ENCODE measurements around the gene RTKN2.
"Not testable (repeated sequence)": the region's sequence is repeated elsewhere in the genome, so short reads cannot be mapped to it uniquely, and the experiment has no call there.

Gene RTKN2

GRCh38 chr10:62268399-62269114 lies at the start of gene RTKN2:
Gene RTKN2 (minus strand): TSS chr10:62268844. CDS start chr10:62268610, 234 bp downstream.
- no peak for DNase-seq (ENCODE audit: low read depth)

DNA sequence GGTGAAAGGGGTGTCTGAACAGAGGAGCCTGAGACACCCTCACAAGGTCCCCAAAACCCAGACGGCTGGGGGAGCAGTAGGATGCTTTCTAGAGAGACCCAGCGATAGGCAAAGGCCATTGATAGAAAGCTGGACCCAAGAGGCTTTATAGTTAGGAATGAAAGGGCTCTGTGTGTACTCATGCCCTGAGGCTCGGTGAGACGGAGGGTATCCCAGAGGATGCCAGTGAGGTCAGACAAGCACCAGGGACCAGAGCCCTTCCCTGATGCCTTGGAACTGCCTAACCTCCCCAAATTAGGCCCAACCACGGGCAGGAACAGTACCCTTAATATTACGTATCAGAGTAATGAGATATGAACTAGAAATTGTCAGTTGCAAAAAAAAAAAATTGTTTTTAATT lies 48.6 kb upstream of the RTKN2 start:
- no peak for DNase-seq (ENCODE audit: low read depth)

DNA sequence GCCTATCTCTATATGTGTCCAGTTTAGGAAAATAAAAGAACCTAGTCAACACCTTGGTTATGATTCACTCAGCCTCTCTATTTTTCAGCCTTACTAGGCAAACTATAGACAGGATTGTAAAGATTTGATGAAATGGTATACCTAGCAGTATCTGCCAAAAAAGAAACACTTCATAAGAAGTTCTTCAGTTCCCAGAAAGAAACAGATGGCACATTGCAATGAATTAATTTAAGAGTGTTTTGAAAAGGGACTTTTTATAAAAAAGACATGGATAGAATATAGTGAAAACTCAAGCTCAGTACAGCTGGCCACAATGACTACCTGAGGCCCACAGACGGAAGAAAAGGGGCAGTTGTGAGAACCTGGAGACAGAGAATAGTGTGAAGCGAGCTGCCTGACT lies 40.6 kb upstream of the RTKN2 start:
- no peak for DNase-seq (ENCODE audit: low read depth)

DNA sequence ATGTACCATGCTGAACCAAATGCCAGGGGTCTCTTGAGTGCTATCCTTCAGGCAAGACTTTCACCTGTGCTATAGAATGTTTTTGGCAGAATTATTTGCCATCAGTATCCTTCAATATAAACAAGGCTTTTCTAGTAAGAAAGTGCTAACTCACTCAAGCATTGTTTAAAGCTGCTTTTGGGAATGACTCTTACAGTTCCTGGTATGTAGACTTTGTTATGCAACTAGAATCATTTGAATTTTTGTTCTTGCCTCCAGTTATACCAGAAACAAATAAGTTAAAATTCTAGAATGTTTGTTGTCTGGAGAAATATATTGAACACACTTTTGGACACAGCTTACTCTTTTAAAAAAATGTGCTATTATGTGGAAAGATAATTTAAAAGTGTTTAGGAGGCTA lies 39.5 kb upstream of the RTKN2 start:
- no peak for DNase-seq (ENCODE audit: low read depth)

- no peak for DNase-seq (ENCODE audit: low read depth)
Measured at GRCh38 chr10:62307635-62308034, 39.0 kb upstream of the RTKN2 start.

GRCh38 chr10:62306663-62307062 lies 38.0 kb upstream of the RTKN2 start:
- DNase-seq (ENCODE audit: low read depth), result no peak

- no peak for DNase-seq (ENCODE audit: low read depth)
Measured at GRCh38 chr10:62305813-62306212, 37.2 kb upstream of the RTKN2 start.

- no peak for DNase-seq (ENCODE audit: low read depth)
Measured at GRCh38 chr10:62303922-62304321, 35.3 kb upstream of the RTKN2 start.

DNA sequence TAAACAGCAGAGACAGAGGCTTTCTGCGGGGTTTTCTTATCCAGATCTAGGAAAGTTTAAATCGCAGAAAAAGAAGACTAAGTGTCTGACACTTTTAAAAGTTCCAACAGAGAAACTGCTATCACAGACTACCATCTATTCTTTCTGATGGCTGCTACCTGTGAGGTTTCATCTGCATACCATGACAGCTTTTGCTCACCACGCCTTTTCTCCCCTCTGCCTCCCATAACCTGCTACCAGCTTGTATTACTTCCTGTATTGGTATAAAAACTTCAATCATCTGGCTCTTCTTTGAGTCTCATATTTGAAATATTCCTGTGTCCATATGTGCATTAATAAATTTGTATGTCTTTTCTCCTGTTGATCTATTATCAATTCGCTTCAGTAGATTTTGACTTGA lies 34.1 kb upstream of the RTKN2 start:
- no peak for DNase-seq (ENCODE audit: low read depth)

DNA sequence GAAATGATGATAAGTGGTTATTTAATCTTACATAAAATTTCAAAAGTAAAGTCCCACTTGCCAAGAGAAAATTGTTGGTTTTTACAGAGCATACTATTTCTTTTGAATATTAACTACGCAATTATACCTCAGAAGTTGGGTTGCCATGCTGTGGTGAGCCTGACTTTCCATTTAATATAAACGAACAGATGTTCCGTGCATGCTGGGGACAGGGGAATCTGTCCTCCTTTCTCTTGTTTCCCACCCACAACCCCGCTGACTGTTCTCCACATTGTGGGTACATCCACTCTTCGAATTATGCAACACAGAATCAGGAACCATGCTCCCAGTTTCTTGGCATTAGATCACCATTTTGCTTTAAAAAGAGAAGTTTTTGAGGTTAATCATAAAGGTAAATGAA lies 29.2 kb upstream of the RTKN2 start:
- DNase-seq (ENCODE audit: low read depth), result no peak

DNA sequence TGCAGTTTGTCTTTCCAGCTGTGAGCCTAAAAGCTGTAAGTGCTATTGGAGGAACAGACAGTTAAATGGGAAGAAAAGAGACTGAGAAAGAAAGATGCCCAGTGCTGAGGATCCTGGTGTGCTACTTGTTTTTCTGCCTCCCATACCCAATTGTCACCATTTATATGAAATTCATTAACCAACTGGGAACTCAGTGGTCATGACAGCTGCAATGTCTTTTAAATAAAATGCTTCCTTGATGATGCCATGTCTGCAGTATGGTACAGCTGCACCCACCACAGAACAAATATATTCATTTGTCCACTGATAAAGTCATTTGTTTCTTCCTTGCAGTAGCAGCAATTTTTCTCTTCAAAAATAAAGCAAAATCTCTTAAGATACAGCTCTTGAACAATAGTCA lies 15.6 kb upstream of the RTKN2 start:
- DNase-seq (ENCODE audit: low read depth), result no peak

- not testable (repeated sequence) for DNase-seq (ENCODE audit: low read depth)
Measured at GRCh38 chr10:62281348-62281747, 12.7 kb upstream of the RTKN2 start.

DNA sequence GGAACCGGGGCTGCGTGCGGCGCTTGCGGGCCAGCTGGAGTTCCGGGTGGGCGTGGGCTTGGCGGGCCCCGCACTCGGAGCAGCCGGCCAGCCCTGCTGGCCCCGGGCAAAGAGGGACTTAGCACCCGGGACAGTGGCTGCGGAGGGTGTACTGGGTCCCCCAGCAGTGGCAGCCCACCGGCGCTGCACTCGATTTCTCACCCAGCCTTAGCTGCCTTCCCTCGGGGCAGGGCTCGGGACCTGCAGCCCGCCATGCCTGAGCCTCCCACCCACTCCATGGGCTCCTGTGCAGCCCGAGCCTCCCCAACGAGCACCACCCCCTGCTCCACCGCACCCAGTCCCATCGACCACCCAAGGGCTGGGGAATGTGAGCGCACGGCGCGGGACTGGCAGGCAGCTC lies 11.7 kb upstream of the RTKN2 start:
- DNase-seq (ENCODE audit: low read depth), result not testable (repeated sequence)

- DNase-seq (ENCODE audit: low read depth), result peak; percentile 59
Measured at GRCh38 chr10:62278441-62278910, 9.8 kb upstream of the RTKN2 start.

GRCh38 chr10:62277971-62278370 lies 9.3 kb upstream of the RTKN2 start:
- no peak for DNase-seq (ENCODE audit: low read depth)

- DNase-seq (ENCODE audit: low read depth), result no peak
Measured at GRCh38 chr10:62270020-62270419, 1.4 kb upstream of the RTKN2 start.

DNA sequence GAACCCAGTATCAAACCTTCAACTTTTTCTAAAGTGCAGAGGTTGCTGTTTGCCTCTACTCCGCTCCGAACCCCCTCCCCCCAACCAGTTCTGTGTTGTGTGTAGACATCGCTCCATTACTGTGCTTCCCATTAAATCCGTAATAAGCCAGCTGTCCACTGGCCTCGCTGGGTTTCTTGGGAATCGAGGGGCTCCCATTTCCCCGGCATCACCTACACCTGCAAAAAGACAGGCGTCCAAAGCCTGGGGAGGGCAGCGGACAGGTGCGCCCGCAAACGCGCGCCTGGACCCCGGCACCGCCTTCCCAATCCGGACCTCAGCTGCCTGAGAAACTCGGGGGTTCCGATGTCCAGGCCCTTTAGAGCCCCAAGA lies 631 bp downstream of the RTKN2 start:
- DNase-seq (ENCODE audit: low read depth), result no peak

GRCh38 chr10:62266611-62267010 lies 2.0 kb downstream of the RTKN2 start:
- DNase-seq (ENCODE audit: low read depth), result no peak

GRCh38 chr10:62266147-62266546 lies 2.5 kb downstream of the RTKN2 start:
- no peak for DNase-seq (ENCODE audit: low read depth)

- DNase-seq (ENCODE audit: low read depth), result peak; percentile 68
Measured at GRCh38 chr10:62264702-62265436, 3.8 kb downstream of the RTKN2 start.

GRCh38 chr10:62264126-62264525 lies 4.5 kb downstream of the RTKN2 start:
- no peak for DNase-seq (ENCODE audit: low read depth)

DNA sequence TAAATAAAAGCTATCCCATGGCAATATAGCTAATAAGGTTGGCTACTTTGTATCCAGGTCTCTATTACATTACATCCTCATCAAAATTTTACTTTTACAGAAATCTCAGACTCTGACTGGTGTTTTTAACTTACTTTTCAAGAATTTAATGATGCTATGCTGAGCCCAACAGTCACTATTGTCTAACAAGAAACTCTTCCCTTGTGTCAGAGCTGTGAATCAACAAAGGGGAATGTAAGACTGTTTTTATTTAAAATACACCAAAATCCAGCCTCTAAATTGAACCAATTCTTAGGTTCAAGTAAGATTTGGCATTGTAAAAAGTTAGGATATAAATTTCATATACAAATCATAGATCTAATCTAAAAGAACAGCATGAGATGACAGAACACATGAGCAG lies 7.0 kb downstream of the RTKN2 start:
- no peak for DNase-seq (ENCODE audit: low read depth)

DNA sequence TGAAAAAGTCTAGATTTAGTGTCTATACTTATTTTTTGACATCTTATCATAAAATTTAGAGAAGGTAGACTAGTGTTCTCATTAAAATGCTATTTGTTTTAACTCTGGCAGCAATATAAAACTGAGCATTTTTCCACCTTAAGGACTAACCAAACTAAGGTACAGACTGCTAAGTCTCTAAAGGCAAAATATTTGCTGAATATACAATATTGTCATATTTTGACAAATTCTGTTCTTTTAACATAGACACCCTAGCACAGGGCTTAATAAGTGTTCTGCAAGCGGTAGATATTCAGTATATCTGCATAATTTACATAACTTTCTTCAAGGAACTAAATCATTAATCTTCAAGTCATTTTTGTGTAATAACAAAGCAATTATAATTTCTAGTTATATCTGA lies 8.6 kb downstream of the RTKN2 start:
- no peak for DNase-seq (ENCODE audit: low read depth)

DNA sequence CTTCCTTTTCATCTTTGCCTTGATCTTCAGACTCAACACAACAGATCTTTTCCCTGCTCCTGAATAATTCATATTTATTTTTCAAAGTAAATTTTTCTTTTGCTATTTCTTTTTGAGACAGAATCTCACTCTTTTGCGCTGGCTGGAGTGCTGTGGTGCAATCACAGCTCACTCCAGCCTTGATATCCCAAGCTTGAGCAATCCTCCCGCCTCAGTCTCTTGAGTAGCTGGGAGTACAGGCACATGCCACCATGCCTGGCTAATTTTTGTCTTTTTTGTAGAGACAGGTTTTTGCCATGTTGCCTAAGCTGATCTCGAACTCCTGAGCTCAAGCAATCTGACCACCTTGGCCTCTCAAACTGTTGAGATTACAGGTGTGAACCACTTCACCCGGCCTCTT lies 9.2 kb downstream of the RTKN2 start:
- no peak for DNase-seq (ENCODE audit: low read depth)
